Body of pancreas (tissue), 4 donors: Measurements from ENCODE around the gene RIPK4.

Experiments used
- CTCF ChIP-seq, 7 experiments: fragments of 450-650 bp in 4 of 7; fragments of 200-600 bp in 3 of 7; sonication (generic) in 3 of 7; IDR thresholded peaks; one replicate each; pipeline ENCODE4 v1.5.1; 2016 to 2019; ENCODE audit warnings: antibody characterized with exemption in 7 of 7
- POLR2A ChIP-seq, 3 donors: fragments of 450-650 bp; IDR thresholded peaks; one replicate each; pipeline ENCODE4 v1.6.1; 2016; ENCODE audit warnings: antibody characterized with exemption in 3 of 3, mild to moderate bottlenecking in 2 of 3

DNA sequence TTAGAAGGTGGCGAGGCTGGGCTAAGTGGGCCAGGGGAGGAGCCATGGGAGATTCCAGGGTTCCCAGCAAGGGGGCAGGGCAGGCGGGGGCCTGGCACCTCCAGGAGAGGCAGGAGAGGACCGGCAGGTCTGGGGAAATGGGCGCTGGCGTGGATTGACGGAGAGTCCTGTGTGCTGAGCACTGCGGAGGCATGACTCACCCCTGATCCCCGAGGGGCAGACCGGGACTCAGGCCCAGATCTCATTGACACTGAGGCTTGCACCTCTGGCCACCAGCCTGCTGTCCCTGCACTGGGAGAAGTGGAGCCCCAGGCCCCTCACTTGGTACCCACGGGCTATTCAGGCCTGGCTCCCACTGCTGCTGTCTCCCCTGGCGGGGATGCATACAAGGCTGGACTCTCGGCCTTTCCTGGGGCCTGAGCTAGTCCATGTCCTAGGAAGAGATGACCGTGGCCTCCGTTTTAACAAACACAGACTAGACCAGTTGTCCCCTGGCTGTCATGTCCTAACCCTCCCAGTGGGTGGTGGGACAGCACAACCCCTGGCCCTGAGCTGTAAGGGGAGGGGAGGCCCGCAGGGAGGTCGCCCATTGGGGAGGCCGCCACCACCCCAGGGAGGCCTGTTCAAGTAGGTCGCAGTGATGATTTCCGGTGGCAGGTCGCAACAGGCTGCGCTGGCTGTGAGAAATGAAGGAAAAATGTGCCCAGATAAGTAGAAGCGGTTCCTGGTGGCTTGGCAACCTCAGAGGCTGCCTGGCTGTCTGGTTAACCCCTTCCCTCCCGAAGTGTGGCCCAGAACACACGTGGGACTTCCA lies 39.7 kb downstream of the RIPK4 start:
- no peak for TF ChIP-seq POLR2A (IDR thresholded peaks at IDR 0.05)
- TF ChIP-seq CTCF (IDR thresholded peaks at IDR 0.05): no peak
